Measurements from ENCODE around the gene TSSC4. TPM values are rescaled to one million over a fixed set of nuclear protein-coding genes. Genes with fewer than 3 reads are reported as not detected.

TSSC4 gene
- total and polyA plus RNA-seq, 2 of the 13 experiments (the other 11 are each of a cell fraction or from before 2014, with no cell fraction given): 16.2 to 58.6 TPM

DNA sequence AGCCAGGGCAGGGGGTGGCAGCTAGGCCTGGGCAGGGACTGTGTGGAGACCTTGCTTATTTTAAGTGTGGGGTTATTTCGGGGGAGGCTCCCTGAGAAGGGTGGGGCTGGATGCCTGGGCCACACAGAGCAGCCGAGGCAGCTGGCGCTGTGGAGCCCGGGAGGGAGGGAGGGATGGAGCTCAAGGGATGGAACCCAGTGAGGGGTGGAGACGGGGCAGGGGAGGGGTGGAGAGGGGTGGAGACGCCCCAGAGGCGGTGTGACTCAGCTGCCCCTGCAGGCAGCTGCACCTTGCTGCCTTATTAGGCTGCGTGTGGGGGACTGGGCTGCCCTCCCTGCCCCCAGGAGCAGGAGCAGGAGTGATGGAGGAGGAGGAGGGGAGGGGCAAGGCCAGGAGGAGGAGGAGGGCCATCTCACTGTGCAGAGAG is 9.8 kb upstream of the TSSC4 start (continued):
- no peak for TF ChIP-seq ZEB1 (IDR thresholded peaks at IDR 0.05; ENCODE audit: insufficient replicate concordance, low read depth)
- no peak for TF ChIP-seq FOXM1 (CRISPR knock-in tag; IDR thresholded peaks at IDR 0.05)
- TF ChIP-seq, protein P1, sequence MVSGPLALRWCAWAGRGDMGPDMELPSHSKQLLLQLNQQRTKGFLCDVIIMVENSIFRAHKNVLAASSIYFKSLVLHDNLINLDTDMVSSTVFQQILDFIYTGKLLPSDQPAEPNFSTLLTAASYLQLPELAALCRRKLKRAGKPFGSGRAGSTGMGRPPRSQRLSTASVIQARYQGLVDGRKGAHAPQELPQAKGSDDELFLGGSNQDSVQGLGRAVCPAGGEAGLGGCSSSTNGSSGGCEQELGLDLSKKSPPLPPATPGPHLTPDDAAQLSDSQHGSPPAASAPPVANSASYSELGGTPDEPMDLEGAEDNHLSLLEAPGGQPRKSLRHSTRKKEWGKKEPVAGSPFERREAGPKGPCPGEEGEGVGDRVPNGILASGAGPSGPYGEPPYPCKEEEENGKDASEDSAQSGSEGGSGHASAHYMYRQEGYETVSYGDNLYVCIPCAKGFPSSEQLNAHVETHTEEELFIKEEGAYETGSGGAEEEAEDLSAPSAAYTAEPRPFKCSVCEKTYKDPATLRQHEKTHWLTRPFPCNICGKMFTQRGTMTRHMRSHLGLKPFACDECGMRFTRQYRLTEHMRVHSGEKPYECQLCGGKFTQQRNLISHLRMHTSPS (CRISPR knock-in tag; IDR thresholded peaks at IDR 0.05; ENCODE audit: low read depth): no peak

GRCh38 chr11:2391181-2391975 is 9.2 kb upstream of the TSSC4 start:
- FAIRE-seq: no peak
- Histone ChIP-seq H3K4me2 (ENCODE audit: low read depth, low read length) (no peak overlapping the region), H3K79me2 (ENCODE audit: insufficient read depth, low read length) (no peaks in the 10 kb centered on the region), H4K20me1 (ENCODE audit: insufficient read depth, low read length) (no peaks in the 10 kb centered on the region), H2AFZ (ENCODE audit: low read length) (no peak overlapping the region), H3K36me3 (replicated peaks in 1 of 2; ENCODE audit: control insufficient read depth in 1 of 2, insufficient read depth in 2 of 2, low read length in 2 of 2) (no peaks in the 10 kb centered on the region), H3K9ac (ENCODE audit: insufficient read depth, low read depth, low read length) (no peak overlapping the region), H3K27me3 (ENCODE audit: control insufficient read depth in 1 of 2, insufficient read depth in 2 of 2, low read length in 2 of 2) (peaks cover 12 to 50% of the 10 kb centered on the region in 2 experiments; a peak in 4 of 5 replicates), H3K4me1 (ENCODE audit: insufficient read depth, low read length) (no peaks in the 10 kb centered on the region), H3K9me3 (ENCODE audit: low read length) (no peaks in the 10 kb centered on the region), H3K27ac (ENCODE audit: extremely low read length, insufficient read depth, low read length) (no peak overlapping the region), H3K4me3 (replicated peaks in 1 of 3; ENCODE audit: insufficient read depth in 1 of 3, low read depth in 2 of 3, low read length in 3 of 3) (no peak overlapping the region)
- intact Hi-C loops (cut with micrococcal nuclease; ENCODE audit: unreplicated experiment): no loop called here
- in situ Hi-C loops (cut with HindIII; ENCODE audit: extremely low pct_ligation_motif_present, low pct_unique_long_range_greater_than_20kb): no loop called here
- ChIA-PET POLR2A (no interaction called here), CTCF (ENCODE audit: low intra/inter-chr PET ratio, low total read pairs) (no interaction called here)
- no TSS peak for BruUV-seq (replicated peaks)
- no peak for ATAC-seq
- no peak for DNase-seq (ENCODE audit: low spot score)
- WGBS (ENCODE audit: low lambda C conversion rate): 0% methylated on average over 1 of the region's 20 CpGs
- no peak for TF ChIP-seq ZNF572 (CRISPR knock-in tag; IDR thresholded peaks at IDR 0.05)
- TF ChIP-seq, protein P2, sequence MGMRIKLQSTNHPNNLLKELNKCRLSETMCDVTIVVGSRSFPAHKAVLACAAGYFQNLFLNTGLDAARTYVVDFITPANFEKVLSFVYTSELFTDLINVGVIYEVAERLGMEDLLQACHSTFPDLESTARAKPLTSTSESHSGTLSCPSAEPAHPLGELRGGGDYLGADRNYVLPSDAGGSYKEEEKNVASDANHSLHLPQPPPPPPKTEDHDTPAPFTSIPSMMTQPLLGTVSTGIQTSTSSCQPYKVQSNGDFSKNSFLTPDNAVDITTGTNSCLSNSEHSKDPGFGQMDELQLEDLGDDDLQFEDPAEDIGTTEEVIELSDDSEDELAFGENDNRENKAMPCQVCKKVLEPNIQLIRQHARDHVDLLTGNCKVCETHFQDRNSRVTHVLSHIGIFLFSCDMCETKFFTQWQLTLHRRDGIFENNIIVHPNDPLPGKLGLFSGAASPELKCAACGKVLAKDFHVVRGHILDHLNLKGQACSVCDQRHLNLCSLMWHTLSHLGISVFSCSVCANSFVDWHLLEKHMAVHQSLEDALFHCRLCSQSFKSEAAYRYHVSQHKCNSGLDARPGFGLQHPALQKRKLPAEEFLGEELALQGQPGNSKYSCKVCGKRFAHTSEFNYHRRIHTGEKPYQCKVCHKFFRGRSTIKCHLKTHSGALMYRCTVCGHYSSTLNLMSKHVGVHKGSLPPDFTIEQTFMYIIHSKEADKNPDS (CRISPR knock-in tag; IDR thresholded peaks at IDR 0.05): no peak
- TF ChIP-seq PTBP1 (IDR thresholded peaks at IDR 0.05; ENCODE audit: low read depth, low read length, poor library complexity, severe bottlenecking): no peak
- no peak for TF ChIP-seq DZIP1 (CRISPR knock-in tag; IDR thresholded peaks at IDR 0.05)
- TF ChIP-seq SMAD9 (CRISPR knock-in tag; IDR thresholded peaks at IDR 0.05): no peak
- no peak for TF ChIP-seq MAF1 (CRISPR knock-in tag; IDR thresholded peaks at IDR 0.05; ENCODE audit: borderline replicate concordance)
- TF ChIP-seq, protein P3, sequence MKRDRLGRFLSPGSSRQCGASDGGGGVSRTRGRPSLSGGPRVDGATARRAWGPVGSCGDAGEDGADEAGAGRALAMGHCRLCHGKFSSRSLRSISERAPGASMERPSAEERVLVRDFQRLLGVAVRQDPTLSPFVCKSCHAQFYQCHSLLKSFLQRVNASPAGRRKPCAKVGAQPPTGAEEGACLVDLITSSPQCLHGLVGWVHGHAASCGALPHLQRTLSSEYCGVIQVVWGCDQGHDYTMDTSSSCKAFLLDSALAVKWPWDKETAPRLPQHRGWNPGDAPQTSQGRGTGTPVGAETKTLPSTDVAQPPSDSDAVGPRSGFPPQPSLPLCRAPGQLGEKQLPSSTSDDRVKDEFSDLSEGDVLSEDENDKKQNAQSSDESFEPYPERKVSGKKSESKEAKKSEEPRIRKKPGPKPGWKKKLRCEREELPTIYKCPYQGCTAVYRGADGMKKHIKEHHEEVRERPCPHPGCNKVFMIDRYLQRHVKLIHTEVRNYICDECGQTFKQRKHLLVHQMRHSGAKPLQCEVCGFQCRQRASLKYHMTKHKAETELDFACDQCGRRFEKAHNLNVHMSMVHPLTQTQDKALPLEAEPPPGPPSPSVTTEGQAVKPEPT (CRISPR knock-in tag; IDR thresholded peaks at IDR 0.05; ENCODE audit: low read depth): no peak
- no peak for TF ChIP-seq PBX2 (CRISPR knock-in tag; IDR thresholded peaks at IDR 0.05)

Data from HepG2 (cell line).